ENCODE measurements around the gene MYH1. TPM values are rescaled to one million over a fixed set of nuclear protein-coding genes. Genes with fewer than 3 reads are reported as not detected.

MYH1 gene
- total RNA-seq: not detected in 2 replicates

DNA sequence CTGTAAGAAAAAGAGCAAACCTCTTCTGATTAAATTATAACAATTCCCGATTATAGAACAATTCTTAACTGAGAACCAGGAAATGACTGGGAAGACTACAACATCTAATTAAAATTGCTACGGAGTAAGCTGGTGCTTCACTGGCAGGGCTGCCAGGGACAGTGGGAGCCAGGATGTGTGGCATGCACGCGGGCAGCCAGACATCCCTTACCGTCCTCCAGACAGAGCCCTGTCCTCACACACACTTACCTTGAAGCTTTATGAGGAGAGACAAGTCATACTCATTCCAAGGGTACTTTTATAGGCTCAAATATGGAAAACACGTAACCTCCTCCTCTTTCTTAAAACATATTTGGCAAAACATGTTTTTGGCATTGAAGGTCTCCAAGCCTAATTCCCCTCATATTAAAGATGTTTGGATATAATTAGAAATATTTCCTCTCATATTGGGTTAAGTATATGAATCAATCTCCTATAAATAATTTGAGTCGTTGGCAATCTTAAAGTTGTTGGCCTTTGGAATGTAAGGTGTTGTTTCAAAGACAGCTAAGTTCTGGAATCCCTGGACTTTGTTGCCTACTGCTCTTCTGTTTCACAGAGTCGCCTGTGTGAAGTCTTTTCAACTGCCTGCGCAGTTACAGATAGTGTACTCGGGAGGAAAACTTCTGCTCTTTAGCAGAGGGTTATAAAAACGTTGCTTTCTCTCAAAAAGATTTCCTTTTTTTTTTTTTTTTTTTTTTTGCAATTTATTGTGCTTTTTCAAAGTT, at the start of gene MYH1:
Gene MYH1, minus strand, starts transcription at position 272 of the 767 bp plus-strand sequence. CDS start 1,900 bp downstream, outside the sequence.

GRCh38 chr17:10549096-10549842, 30.9 kb upstream of the MYH1 start, which contains the start of gene MYH2:
MYH2 (minus strand) TSS chr17:10549658; CDS start chr17:10547920, 1,738 bp downstream.

DNA sequence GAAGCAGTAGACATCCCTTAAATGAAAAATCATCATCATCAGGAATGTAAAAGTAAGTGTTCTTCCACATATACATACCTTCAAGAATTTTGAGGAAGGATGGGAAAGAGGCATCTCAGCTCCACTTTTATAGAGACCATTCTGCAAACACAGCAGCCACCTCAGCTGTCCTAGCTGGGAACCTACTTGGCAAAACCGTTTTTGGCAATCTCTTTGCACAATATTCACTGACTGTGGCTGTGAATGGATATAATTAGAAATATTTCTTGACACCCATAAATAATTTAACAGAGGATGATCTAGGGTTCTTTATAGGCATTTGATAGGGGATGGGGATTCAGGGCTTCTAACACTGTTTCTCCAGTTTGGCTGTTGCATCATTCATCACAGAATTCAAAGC, 48.9 kb downstream of the MYH1 start, which contains the start of gene MYH4:
Gene MYH4, minus strand, starts transcription at position 101 of the 400 bp plus-strand sequence. CDS start 2,814 bp downstream, outside the sequence.

Other genes starting within 250 kb of the MYH1 start
- under 0.01 TPM in 1 of 2 replicates, not detected in the other for gene MYH13, start 145.5 kb downstream of the MYH1 start, total RNA-seq
- gene MYH8, start 96.6 kb downstream of the MYH1 start, total RNA-seq: not detected in 2 replicates
- gene MYH4, start 49.0 kb downstream of the MYH1 start, total RNA-seq: not detected in 2 replicates
- not detected in 2 replicates for gene MYH2, start 31.1 kb upstream of the MYH1 start, total RNA-seq
- gene MYH3, start 138.8 kb upstream of the MYH1 start, total RNA-seq: 0.16 and 0.60 TPM in 2 replicates
- 17.3 and 27.7 TPM in 2 replicates for gene SCO1, start 179.0 kb upstream of the MYH1 start, total RNA-seq
- gene ADPRM, start 179.1 kb upstream of the MYH1 start, total RNA-seq: 11.8 and 16.1 TPM in 2 replicates
- gene TMEM220, start 211.5 kb upstream of the MYH1 start, total RNA-seq: 3.3 and 5.2 TPM in 2 replicates

Measured in bronchial smooth muscle cell (primary cell).